GM23248 (cell line): Measurements from ENCODE around the gene GNAI1. TPM values are rescaled to one million over a fixed set of nuclear protein-coding genes. Genes with fewer than 3 reads are reported as not detected.

Experiments
- DNase-seq: peaks from one replicate; pipeline ENCODE4 v3.0.0-alpha.2; 2015
- H2AFZ ChIP-seq: fragments of 200-600 bp; sonication (generic); 2 replicates; pipeline ENCODE4 v1.6.1; 2016; ENCODE audit warnings: antibody characterized with exemption
- H3F3A ChIP-seq: fragments of 200-600 bp; sonication (generic); 2 replicates; pipeline ENCODE4 v1.6.1; 2016; ENCODE audit warnings: mild to moderate bottlenecking, antibody characterized with exemption, mixed run types; ENCODE audit not compliant: insufficient read depth
- H3K27ac ChIP-seq: fragments of 200-600 bp; sonication (generic); 2 replicates; pipeline ENCODE4 v1.5.1; 2016; ENCODE audit warnings: mild to moderate bottlenecking
- H3K27me3 ChIP-seq: fragments of 200-600 bp; sonication (generic); replicated peaks from 2 replicates; pipeline ENCODE4 v1.6.1; 2016; ENCODE audit warnings: mild to moderate bottlenecking; ENCODE audit not compliant: insufficient read depth
- H3K36me3 ChIP-seq: fragments of 200-600 bp; sonication (generic); 2 replicates; pipeline ENCODE4 v1.6.1; 2016; ENCODE audit warnings: low read depth, mild to moderate bottlenecking
- H3K4me1 ChIP-seq: fragments of 200-600 bp; sonication (generic); 2 replicates; pipeline ENCODE4 v1.6.1; 2016; ENCODE audit warnings: mild to moderate bottlenecking; ENCODE audit not compliant: insufficient read depth
- H3K4me2 ChIP-seq: fragments of 200-600 bp; sonication (generic); one replicate; pipeline ENCODE4 v1.6.1; 2016; ENCODE audit warnings: mild to moderate bottlenecking; ENCODE audit not compliant: unreplicated experiment
- H3K4me3 ChIP-seq: fragments of 200-600 bp; sonication (generic); 2 replicates; pipeline ENCODE4 v1.5.1; 2016; ENCODE audit warnings: mild to moderate bottlenecking
- H3K79me2 ChIP-seq: fragments of 200-600 bp; sonication (generic); 2 replicates; pipeline ENCODE4 v1.6.1; 2016; ENCODE audit warnings: mild to moderate bottlenecking; ENCODE audit not compliant: insufficient read depth
- H3K9ac ChIP-seq: fragments of 200-600 bp; sonication (generic); 2 replicates; pipeline ENCODE4 v1.6.1; 2016; ENCODE audit warnings: mild to moderate bottlenecking
- H3K9me2 ChIP-seq: fragments of 200-600 bp; sonication (generic); 2 replicates; pipeline ENCODE4 v1.6.1; 2016; ENCODE audit warnings: mixed run types, mild to moderate bottlenecking, moderate library complexity; ENCODE audit not compliant: insufficient read depth
- H3K9me3 ChIP-seq: fragments of 200-600 bp; sonication (generic); one replicate; pipeline ENCODE4 v1.6.1; 2017; ENCODE audit warnings: low read depth
- H4K20me1 ChIP-seq: fragments of 200-600 bp; sonication (generic); 2 replicates; pipeline ENCODE4 v1.6.0; 2016; ENCODE audit not compliant: insufficient read depth
- EZH2 ChIP-seq: fragments of 200-600 bp; sonication (generic); IDR thresholded peaks from 2 replicates; pipeline ENCODE4 v1.6.1; 2018; ENCODE audit warnings: antibody characterized with exemption, mild to moderate bottlenecking; ENCODE audit not compliant: insufficient read depth, poor library complexity, severe bottlenecking
- EZH2phosphoT487 ChIP-seq: fragments of 200-600 bp; sonication (generic); IDR thresholded peaks from 2 replicates; pipeline ENCODE4 v1.6.1; 2018; ENCODE audit warnings: antibody characterized with exemption, moderate library complexity, mild to moderate bottlenecking, low read depth; ENCODE audit not compliant: insufficient read depth
- WGBS, 2 experiments: methylation state at CpG; one replicate each; pipeline ENCODE4 v1.1.6; 2015 to 2017; ENCODE audit warnings: low lambda C conversion rate in 2 of 2, low coverage in 1 of 2; ENCODE audit errors: missing lambda C conversion rate in 2 of 2; 5-methylcytosine and 5-hydroxymethylcytosine counted together
- in situ Hi-C: fragments of 300-500 bp; cut with MboI; formaldehyde crosslinking; loops from 2 replicates; pipeline ENCODE4 v1.15.0; 2020
- polyA plus RNA-seq: library from polyadenylated mRNA; unstranded; fragments of >200 nt; fragmentation: Nextera tagmentation; extraction: Ambion mirVana; gene quantifications from 2 replicates; pipeline ENCODE4 v1.2.1, GENCODE V29; 2016
- total RNA-seq: library from RNA; depleted of rRNA; stranded (reverse); fragments of >200 nt; shearing (Covaris generic); gene quantifications from 2 replicates; pipeline ENCODE4 v1.2.3, GENCODE V29; 2014

The GNAI1 gene
- total and polyA plus RNA-seq, 2 experiments from 2014 or later: 35.3 to 47.0 TPM

- TF ChIP-seq EZH2: no peak
- TF ChIP-seq EZH2phosphoT487: no peak
- DNase-seq: no peak
- Histone ChIP-seq H4K20me1 (no peaks in the 10 kb centered on the region), H3K36me3 (peaks cover 8% of the 10 kb centered on the region), H2AFZ (no peak overlapping the region), H3K9me3 (no peaks in the 10 kb centered on the region), H3K4me1 (no peaks in the 10 kb centered on the region), H3K9ac (no peak overlapping the region), H3K27me3 (no peaks in the 10 kb centered on the region), H3K79me2 (peaks cover 87% of the 10 kb centered on the region), H3F3A (no peaks in the 10 kb centered on the region), H3K27ac (no peak overlapping the region), H3K4me3 (no peak overlapping the region), H3K9me2 (no peaks in the 10 kb centered on the region), H3K4me2 (no peak overlapping the region)
- 91 to 97% methylated on average over 2 of the region's 2 CpGs for WGBS, 2 experiments
- in situ Hi-C loops: no loop called here
These were observed 35.8 kb downstream of the GNAI1 start for GRCh38 chr7:80170445-80170844.

GRCh38 chr7:80172387-80172786, 37.8 kb downstream of the GNAI1 start:
- H3K27ac ChIP-seq: no peak overlapping the region
- H3K9ac ChIP-seq: no peak overlapping the region
- in situ Hi-C loops: no loop called here
- H3F3A ChIP-seq: no peaks in the 10 kb centered on the region
- no peak overlapping the region for H2AFZ ChIP-seq
- no peak overlapping the region for H3K4me3 ChIP-seq
- H3K9me3 ChIP-seq: no peaks in the 10 kb centered on the region
- H3K79me2 ChIP-seq: peaks cover 84% of the 10 kb centered on the region
- DNase-seq: no peak
- no peak overlapping the region for H3K4me2 ChIP-seq
- H3K9me2 ChIP-seq: no peaks in the 10 kb centered on the region
- 80 to 82% methylated on average over 4 of the region's 4 CpGs for WGBS, 2 experiments
- no peaks in the 10 kb centered on the region for H3K4me1 ChIP-seq
- H4K20me1 ChIP-seq: no peaks in the 10 kb centered on the region
- no peaks in the 10 kb centered on the region for H3K27me3 ChIP-seq
- TF ChIP-seq EZH2phosphoT487: no peak
- no peak for TF ChIP-seq EZH2
- H3K36me3 ChIP-seq: peaks cover 8% of the 10 kb centered on the region

GRCh38 chr7:80175744-80176143, 41.1 kb downstream of the GNAI1 start:
- H3K4me3 ChIP-seq: no peak overlapping the region
- H3K79me2 ChIP-seq: peaks cover 85% of the 10 kb centered on the region
- no peak overlapping the region for H3K9ac ChIP-seq
- no peak for DNase-seq
- WGBS, 2 experiments: 100% methylated on average over 1 of the region's 1 CpG
- no peaks in the 10 kb centered on the region for H3K27me3 ChIP-seq
- in situ Hi-C loops: no loop called here
- H3K36me3 ChIP-seq: peaks cover 7% of the 10 kb centered on the region
- H3F3A ChIP-seq: no peaks in the 10 kb centered on the region
- no peaks in the 10 kb centered on the region for H4K20me1 ChIP-seq
- H3K4me1 ChIP-seq: no peaks in the 10 kb centered on the region
- TF ChIP-seq EZH2phosphoT487 (no peak), EZH2 (no peak)
- H3K9me2 ChIP-seq: no peaks in the 10 kb centered on the region
- H2AFZ ChIP-seq: no peak overlapping the region
- H3K9me3 ChIP-seq: no peaks in the 10 kb centered on the region
- no peak overlapping the region for H3K27ac ChIP-seq
- no peak overlapping the region for H3K4me2 ChIP-seq

- in situ Hi-C loops: no loop called here
- H4K20me1 ChIP-seq: no peaks in the 10 kb centered on the region
- 98% methylated on average over 4 of the region's 4 CpGs for WGBS, 2 experiments
These were observed 46.8 kb downstream of the GNAI1 start for GRCh38 chr7:80181411-80181810.

GRCh38 chr7:80182630-80183276, 48.1 kb downstream of the GNAI1 start:
- no peaks in the 10 kb centered on the region for H3K9me2 ChIP-seq
- no peak overlapping the region for H3K4me2 ChIP-seq
- no peaks in the 10 kb centered on the region for H3K36me3 ChIP-seq
- H3K27ac ChIP-seq: no peak overlapping the region
- H3K79me2 ChIP-seq: peaks cover 94% of the 10 kb centered on the region
- peak; percentile 9 for DNase-seq
- no peaks in the 10 kb centered on the region for H3F3A ChIP-seq
- no peak overlapping the region for H3K9ac ChIP-seq
- H3K4me3 ChIP-seq: no peak overlapping the region
- H2AFZ ChIP-seq: no peak overlapping the region
- WGBS, 2 experiments: 51 to 56% methylated on average over 3 of the region's 3 CpGs
- H3K4me1 ChIP-seq: no peaks in the 10 kb centered on the region
- in situ Hi-C loops: no loop called here
- H3K9me3 ChIP-seq: no peaks in the 10 kb centered on the region
- H4K20me1 ChIP-seq: no peaks in the 10 kb centered on the region
- no peak for TF ChIP-seq EZH2phosphoT487
- TF ChIP-seq EZH2: no peak
- H3K27me3 ChIP-seq: no peaks in the 10 kb centered on the region

More at GRCh38 chr7:80181411-80181810, 46.8 kb downstream of the GNAI1 start:
- no peak overlapping the region for H2AFZ ChIP-seq
- H3K9ac ChIP-seq: no peak overlapping the region
- H3F3A ChIP-seq: no peaks in the 10 kb centered on the region
- H3K27me3 ChIP-seq: no peaks in the 10 kb centered on the region
- DNase-seq: no peak
- H3K4me3 ChIP-seq: no peak overlapping the region
- H3K4me1 ChIP-seq: no peaks in the 10 kb centered on the region
- no peaks in the 10 kb centered on the region for H3K9me3 ChIP-seq
- peaks cover 91% of the 10 kb centered on the region for H3K79me2 ChIP-seq
- H3K4me2 ChIP-seq: no peak overlapping the region
- no peak overlapping the region for H3K27ac ChIP-seq
- no peaks in the 10 kb centered on the region for H3K36me3 ChIP-seq
- no peak for TF ChIP-seq EZH2
- no peak for TF ChIP-seq EZH2phosphoT487
- H3K9me2 ChIP-seq: no peaks in the 10 kb centered on the region
